ENCODE results near the gene FNBP1.

Gene FNBP1

GRCh38 chr9:129849901-129850300 is 193.1 kb downstream of the FNBP1 start:
- no peak for DNase-seq (ENCODE audit: extremely low read depth, low read depth)
- no peak for TF ChIP-seq CTCF (IDR thresholded peaks at IDR 0.05; ENCODE audit: low read depth, low read length)

- no peak for DNase-seq (ENCODE audit: extremely low read depth, low read depth)
- no peak for TF ChIP-seq CTCF (IDR thresholded peaks at IDR 0.05; ENCODE audit: low read depth, low read length)
Observed at GRCh38 chr9:129848712-129849441, 194.1 kb downstream of the FNBP1 start.

GRCh38 chr9:129845373-129845772 is 197.6 kb downstream of the FNBP1 start:
- no peak for TF ChIP-seq CTCF (IDR thresholded peaks at IDR 0.05; ENCODE audit: low read depth, low read length)
- no peak for DNase-seq (ENCODE audit: extremely low read depth, low read depth)

GRCh38 chr9:129841071-129841470 is 201.9 kb downstream of the FNBP1 start:
- TF ChIP-seq CTCF (IDR thresholded peaks at IDR 0.05; ENCODE audit: low read depth, low read length) = no peak
- DNase-seq (ENCODE audit: extremely low read depth, low read depth) = no peak

GRCh38 chr9:129840034-129840433 is 203.0 kb downstream of the FNBP1 start:
- no peak for TF ChIP-seq CTCF (IDR thresholded peaks at IDR 0.05; ENCODE audit: low read depth, low read length)
- no peak for DNase-seq (ENCODE audit: extremely low read depth, low read depth)

- no peak for TF ChIP-seq CTCF (IDR thresholded peaks at IDR 0.05; ENCODE audit: low read depth, low read length)
- DNase-seq (ENCODE audit: extremely low read depth, low read depth) = no peak
Observed at GRCh38 chr9:129839324-129840023, 203.5 kb downstream of the FNBP1 start.

GRCh38 chr9:129838707-129839259 is 204.2 kb downstream of the FNBP1 start:
- TF ChIP-seq CTCF (IDR thresholded peaks at IDR 0.05; ENCODE audit: low read depth, low read length) = no peak
- peak; percentile 23 for DNase-seq (ENCODE audit: extremely low read depth, low read depth)

Measured in AG09319 (cell line).